ENCODE data around the gene CDH5. TPM values are rescaled to one million over a fixed set of nuclear protein-coding genes. Genes with fewer than 3 reads are reported as not detected.

The CDH5 gene
- polyA plus RNA-seq, 1 donor (not counting 4 experiments of a cell fraction or from before 2014, with no cell fraction given), result 0.05 TPM

- Histone ChIP-seq H3K36me3 (ENCODE audit: control insufficient read depth in 2 of 2, extremely low read depth in 1 of 2, insufficient read depth in 2 of 2, low read length in 2 of 2) (no peaks in the 10 kb centered on the region), H4K20me1 (ENCODE audit: control insufficient read depth, extremely low read depth, insufficient read depth, low read length) (no peaks in the 10 kb centered on the region), H3K4me3 (ENCODE audit: control insufficient read depth in 2 of 3, extremely low read depth in 1 of 3, insufficient read depth in 2 of 3, low read depth in 1 of 3, low read length in 3 of 3) (no peak overlapping the region), H3K27ac (ENCODE audit: control insufficient read depth, insufficient read depth, low read length) (no peak overlapping the region), H2AFZ (ENCODE audit: control insufficient read depth, low read length) (no peak overlapping the region), H3K9me3 (ENCODE audit: control insufficient read depth, low read depth, low read length) (no peaks in the 10 kb centered on the region), H3K4me2 (ENCODE audit: control insufficient read depth, extremely low read depth, insufficient read depth, low read depth, low read length) (no peak overlapping the region), H3K9ac (ENCODE audit: control insufficient read depth, extremely low read depth, insufficient read depth, low read length) (no peak overlapping the region), H3K9me1 (ENCODE audit: control insufficient read depth, extremely low read depth, insufficient read depth, low read length) (no peaks in the 10 kb centered on the region), H3K79me2 (ENCODE audit: control insufficient read depth, insufficient read depth, low read length) (no peaks in the 10 kb centered on the region), H3K27me3 (ENCODE audit: control insufficient read depth, extremely low read depth, insufficient read depth, low read length) (no peaks in the 10 kb centered on the region), H3K4me1 (ENCODE audit: control insufficient read depth, extremely low read depth, insufficient read depth, low read length) (no peaks in the 10 kb centered on the region)
- TF ChIP-seq EZH2 (IDR thresholded peaks at IDR 0.05; ENCODE audit: low read length) (no peak), CTCF (optimal IDR thresholded peaks at IDR 0.05 in 1 of 3, IDR thresholded peaks at IDR 0.05 in 1 of 3, conservative IDR thresholded peaks at IDR 0.05 in 1 of 3; ENCODE audit: extremely low read depth in 1 of 3, insufficient read depth in 2 of 3, low read length in 3 of 3) (no peak)
- no peak for DNase-seq (ENCODE audit: low read depth, low spot score)
- no peak for FAIRE-seq
- dilution Hi-C loops (cut with MboI; ENCODE audit: extremely low pct_ligation_motif_present, low sequenced_read_pairs), result no loop called here
These were observed 24.0 kb downstream of the CDH5 start for GRCh38 chr16:66390346-66391108.

- DNase-seq (ENCODE audit: low read depth, low spot score) (no peak), FAIRE-seq (no peak)
- TF ChIP-seq EZH2 (IDR thresholded peaks at IDR 0.05; ENCODE audit: low read length) (no peak), CTCF (optimal IDR thresholded peaks at IDR 0.05 in 1 of 3, IDR thresholded peaks at IDR 0.05 in 1 of 3, conservative IDR thresholded peaks at IDR 0.05 in 1 of 3; ENCODE audit: extremely low read depth in 1 of 3, insufficient read depth in 2 of 3, low read length in 3 of 3) (no peak)
- H3K4me3 ChIP-seq (ENCODE audit: control insufficient read depth in 2 of 3, extremely low read depth in 1 of 3, insufficient read depth in 2 of 3, low read depth in 1 of 3, low read length in 3 of 3), result no peak overlapping the region
- no peaks in the 10 kb centered on the region for H3K9me1 ChIP-seq (ENCODE audit: control insufficient read depth, extremely low read depth, insufficient read depth, low read length)
- H3K36me3 ChIP-seq (ENCODE audit: control insufficient read depth in 2 of 2, extremely low read depth in 1 of 2, insufficient read depth in 2 of 2, low read length in 2 of 2), result no peaks in the 10 kb centered on the region
- dilution Hi-C loops (cut with MboI; ENCODE audit: extremely low pct_ligation_motif_present, low sequenced_read_pairs), result no loop called here
- no peak overlapping the region for H3K27ac ChIP-seq (ENCODE audit: control insufficient read depth, insufficient read depth, low read length)
- no peak overlapping the region for H3K4me2 ChIP-seq (ENCODE audit: control insufficient read depth, extremely low read depth, insufficient read depth, low read depth, low read length)
- H2AFZ ChIP-seq (ENCODE audit: control insufficient read depth, low read length), result no peak overlapping the region
- H3K27me3 ChIP-seq (ENCODE audit: control insufficient read depth, extremely low read depth, insufficient read depth, low read length), result no peaks in the 10 kb centered on the region
- H4K20me1 ChIP-seq (ENCODE audit: control insufficient read depth, extremely low read depth, insufficient read depth, low read length), result no peaks in the 10 kb centered on the region
- no peaks in the 10 kb centered on the region for H3K9me3 ChIP-seq (ENCODE audit: control insufficient read depth, low read depth, low read length)
- H3K79me2 ChIP-seq (ENCODE audit: control insufficient read depth, insufficient read depth, low read length), result no peaks in the 10 kb centered on the region
- H3K4me1 ChIP-seq (ENCODE audit: control insufficient read depth, extremely low read depth, insufficient read depth, low read length), result no peaks in the 10 kb centered on the region
- no peak overlapping the region for H3K9ac ChIP-seq (ENCODE audit: control insufficient read depth, extremely low read depth, insufficient read depth, low read length)
These were observed 25.5 kb downstream of the CDH5 start for GRCh38 chr16:66391726-66392670.

Measured in keratinocyte (primary cell).